Activated T-cell treated with anti-CD3 and anti-CD28 coated beads, Interleukin-2, amount 50 U/mL, for 4 hours (primary cell): ENCODE results near the gene RAB1B. TPM values are rescaled to one million over a fixed set of nuclear protein-coding genes. Genes with fewer than 3 reads are reported as not detected.

Source experiments
- ATAC-seq, 2 donors: fragments of 200-7000 bp; cut with Tn5 transposase; one replicate each; pipeline ENCODE4 v1.10.0; 2021
- DNase-seq: peaks from one replicate; pipeline ENCODE4 v3.0.0-alpha.2; 2020
- H3K27me3 Mint-ChIP-seq: one replicate; pipeline ENCODE4 v1.8.0; 2021; ENCODE audit warnings: low read depth, mixed read lengths
- H3K36me3 Mint-ChIP-seq: one replicate; pipeline ENCODE4 v1.8.0; 2022; ENCODE audit warnings: mixed read lengths; ENCODE audit not compliant: insufficient read depth
- H3K4me1 Mint-ChIP-seq: one replicate; pipeline ENCODE4 v1.8.0; 2021; ENCODE audit warnings: low read depth, mixed read lengths
- H3K4me3 Mint-ChIP-seq: one replicate; pipeline ENCODE4 v1.8.0; 2021; ENCODE audit warnings: mild to moderate bottlenecking, moderate library complexity, mixed read lengths
- H3K9me3 Mint-ChIP-seq: one replicate; pipeline ENCODE4 v1.8.0; 2021; ENCODE audit warnings: mixed read lengths
- total RNA-seq, 3 donors: library from RNA; stranded (reverse); gene quantifications; one replicate each; pipeline ENCODE4 v1.2.1, GENCODE V29; 2021

RAB1B gene
- total RNA-seq, 3 donors from 2014 or later = 118 to 125 (median 120) TPM

DNA sequence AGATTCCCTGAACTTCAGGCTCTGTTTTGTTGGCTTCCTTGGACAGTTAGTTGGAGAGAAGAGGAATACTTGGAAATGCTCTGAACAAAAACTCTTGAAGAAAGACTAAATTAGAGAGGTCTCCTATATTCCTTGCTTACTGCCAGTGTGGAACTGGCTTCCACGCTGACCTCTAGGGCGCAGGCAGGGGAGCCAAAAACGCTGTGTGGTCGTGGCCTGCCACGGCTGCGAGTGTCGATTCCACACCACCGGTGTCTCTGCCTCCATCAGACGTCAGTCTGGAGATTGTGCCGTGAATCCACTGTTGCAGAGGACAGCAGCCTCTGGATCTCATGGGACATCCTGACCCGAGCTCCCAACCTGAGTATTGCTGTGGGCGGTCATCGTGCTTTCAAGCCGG is 37.5 kb upstream of the RAB1B start:
- Mint-ChIP-seq H3K4me1 (no peaks in the 10 kb centered on the region), H3K4me3 (no peak overlapping the region), H3K27me3 (no peaks in the 10 kb centered on the region), H3K9me3 (no peaks in the 10 kb centered on the region), H3K36me3 (peaks cover 46% of the 10 kb centered on the region)
- DNase-seq (no peak), ATAC-seq (no peak)

DNA sequence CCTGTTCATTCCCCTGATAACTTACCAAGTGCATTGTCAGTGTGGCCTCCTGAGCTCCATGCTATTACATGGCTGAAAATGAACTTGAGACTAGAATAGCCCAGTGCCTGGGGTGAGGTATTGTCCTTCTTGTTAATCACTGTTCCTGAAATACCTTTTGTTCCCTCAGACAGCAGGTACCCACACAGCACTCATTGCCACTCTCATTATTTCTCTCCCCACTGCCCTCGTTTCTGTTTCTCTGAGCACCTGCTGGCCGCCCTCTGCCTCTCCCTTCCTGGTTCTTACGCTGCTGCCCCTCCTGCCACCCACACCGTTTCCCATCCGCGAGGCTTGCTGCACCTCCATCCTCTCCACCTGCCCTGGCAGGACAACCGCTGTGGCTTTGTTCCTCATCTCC is 36.9 kb upstream of the RAB1B start:
- DNase-seq (no peak), ATAC-seq (no peak)
- Mint-ChIP-seq H3K27me3 (no peaks in the 10 kb centered on the region), H3K9me3 (no peaks in the 10 kb centered on the region), H3K36me3 (peaks cover 45% of the 10 kb centered on the region), H3K4me3 (no peak overlapping the region), H3K4me1 (no peaks in the 10 kb centered on the region)

DNA sequence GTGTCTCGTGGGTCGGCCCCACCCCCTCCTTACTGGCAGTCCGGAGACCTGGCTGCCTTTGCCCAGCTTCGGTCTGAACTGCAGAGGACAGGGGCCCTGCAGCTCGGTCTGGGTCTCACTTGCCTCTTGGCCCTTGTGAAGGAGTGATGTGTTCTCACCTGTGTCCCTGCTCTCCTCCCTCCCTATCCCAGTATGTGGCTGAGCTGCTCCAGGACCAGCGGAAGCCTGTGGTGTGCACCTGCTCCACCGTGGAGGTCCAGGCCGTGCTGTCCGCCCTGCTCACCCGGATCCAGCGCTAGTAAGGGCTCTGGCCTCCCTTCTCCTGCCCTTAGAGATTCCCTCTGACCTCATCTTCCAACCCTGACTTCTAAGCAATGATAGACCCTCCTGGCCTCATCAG is 35.7 kb upstream of the RAB1B start:
- Mint-ChIP-seq H3K9me3 (no peaks in the 10 kb centered on the region), H3K27me3 (no peaks in the 10 kb centered on the region), H3K4me1 (no peaks in the 10 kb centered on the region)

DNA sequence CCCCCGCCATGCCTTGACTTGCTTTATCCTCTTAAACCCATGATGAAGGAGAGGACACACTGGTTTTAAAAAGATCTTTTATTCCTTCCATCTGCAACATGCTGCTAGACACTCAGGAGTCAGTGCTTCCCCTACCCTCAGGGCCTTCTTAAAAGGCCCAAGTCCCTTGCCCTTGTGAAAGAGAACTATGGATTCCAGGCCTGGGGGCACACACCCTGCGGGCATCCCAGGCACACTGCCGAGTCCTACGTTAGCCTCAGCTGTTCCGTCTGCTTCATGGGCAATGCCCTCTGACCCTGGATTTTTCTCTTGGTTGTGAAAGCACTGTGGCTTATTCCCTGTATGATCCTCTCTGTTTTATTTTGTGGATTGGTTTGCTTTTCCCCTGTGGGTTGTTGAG is 35.1 kb upstream of the RAB1B start:
- peaks cover 38% of the 10 kb centered on the region for H3K36me3 Mint-ChIP-seq
- no peaks in the 10 kb centered on the region for H3K4me1 Mint-ChIP-seq
- no peaks in the 10 kb centered on the region for H3K9me3 Mint-ChIP-seq
- no peak overlapping the region for H3K4me3 Mint-ChIP-seq
- no peak for DNase-seq
- ATAC-seq = no peak
- H3K27me3 Mint-ChIP-seq = no peaks in the 10 kb centered on the region

More for the DNA sequence above, 35.7 kb upstream of the RAB1B start:
- Mint-ChIP-seq H3K4me3 (no peak overlapping the region), H3K36me3 (peaks cover 41% of the 10 kb centered on the region)
- DNase-seq (no peak), ATAC-seq (no peak)

DNA sequence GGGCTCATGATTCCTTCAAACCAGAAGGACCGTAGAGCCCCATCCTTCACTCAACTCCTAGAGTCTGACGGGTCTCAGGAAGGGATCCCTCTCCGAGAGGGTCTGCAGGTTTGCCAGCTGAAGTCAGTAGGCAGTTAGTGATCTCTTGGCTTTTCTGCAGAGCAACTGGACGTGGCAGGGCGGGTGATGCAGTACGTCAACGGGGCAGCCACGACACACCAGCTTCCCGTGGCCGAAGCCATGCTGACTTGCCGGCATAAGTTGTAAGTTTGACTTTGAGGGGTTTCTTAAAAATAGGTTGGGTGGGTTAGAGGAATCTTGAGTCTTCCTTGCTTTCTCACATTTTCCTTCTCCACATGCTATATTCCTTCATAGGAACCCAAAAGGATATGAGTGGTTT is 33.3 kb upstream of the RAB1B start:
- Mint-ChIP-seq H3K4me1 (no peaks in the 10 kb centered on the region), H3K27me3 (no peaks in the 10 kb centered on the region), H3K4me3 (no peak overlapping the region), H3K36me3 (peaks cover 31% of the 10 kb centered on the region), H3K9me3 (no peaks in the 10 kb centered on the region)
- ATAC-seq = no peak
- no peak for DNase-seq

DNA sequence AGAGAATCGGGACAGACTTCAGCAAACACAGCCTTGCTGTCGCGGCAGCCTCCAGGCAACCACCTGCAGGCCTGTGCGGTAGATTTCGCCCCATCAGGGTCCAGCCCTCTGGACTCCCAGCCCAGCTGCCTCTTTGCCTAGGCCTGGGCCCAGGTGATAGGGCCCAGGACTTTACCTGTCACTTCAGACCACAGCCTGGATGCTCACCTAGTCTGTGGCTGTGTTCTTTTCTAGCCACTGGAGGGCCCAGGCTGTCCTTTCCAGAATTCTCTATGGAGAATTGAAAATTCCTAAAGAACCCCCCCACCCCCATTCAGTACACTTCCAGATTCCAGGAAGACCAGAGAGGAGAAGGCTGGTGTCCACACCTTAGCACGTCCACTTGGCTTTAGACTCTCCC is 30.6 kb upstream of the RAB1B start:
- H3K36me3 Mint-ChIP-seq = peaks cover 25% of the 10 kb centered on the region
- H3K9me3 Mint-ChIP-seq = no peaks in the 10 kb centered on the region
- DNase-seq (no peak), ATAC-seq (no peak)
- no peaks in the 10 kb centered on the region for H3K27me3 Mint-ChIP-seq
- no peaks in the 10 kb centered on the region for H3K4me1 Mint-ChIP-seq
- no peak overlapping the region for H3K4me3 Mint-ChIP-seq

DNA sequence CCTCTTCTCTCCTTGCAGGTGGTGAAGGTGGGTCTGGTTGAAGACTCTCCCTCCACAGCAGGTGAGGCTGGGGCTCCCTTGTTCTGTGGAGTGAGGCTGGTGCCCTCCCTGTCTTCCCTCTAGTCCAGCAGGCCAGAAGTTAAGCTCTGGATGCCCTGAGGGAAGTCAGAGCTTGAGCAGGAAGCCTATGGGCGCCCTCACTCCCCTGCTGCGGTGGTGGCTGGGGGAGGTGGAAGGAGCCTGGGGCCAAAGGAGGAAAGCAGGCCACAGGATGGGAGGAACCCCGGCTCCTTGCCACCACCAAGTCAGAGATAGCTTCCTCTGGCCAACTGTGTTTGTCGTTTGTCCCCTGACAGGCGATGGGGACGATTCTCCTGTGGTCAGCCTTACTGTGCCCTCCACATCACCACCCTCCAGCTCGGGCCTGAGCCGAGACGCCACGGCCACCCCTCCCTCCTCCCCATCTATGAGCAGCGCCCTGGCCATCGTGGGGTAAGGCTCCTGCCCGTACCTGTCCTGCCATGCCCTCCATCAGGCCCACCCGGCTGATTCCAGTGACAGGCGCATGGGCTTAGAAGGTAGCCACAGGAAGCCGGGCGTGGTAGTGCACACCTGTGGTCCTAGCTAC is 29.5 kb upstream of the RAB1B start:
- H3K27me3 Mint-ChIP-seq = no peaks in the 10 kb centered on the region
- ATAC-seq = no peak
- H3K4me1 Mint-ChIP-seq = no peaks in the 10 kb centered on the region
- no peak overlapping the region for H3K4me3 Mint-ChIP-seq
- DNase-seq = no peak
- peaks cover 17% of the 10 kb centered on the region for H3K36me3 Mint-ChIP-seq
- H3K9me3 Mint-ChIP-seq = no peaks in the 10 kb centered on the region

DNA sequence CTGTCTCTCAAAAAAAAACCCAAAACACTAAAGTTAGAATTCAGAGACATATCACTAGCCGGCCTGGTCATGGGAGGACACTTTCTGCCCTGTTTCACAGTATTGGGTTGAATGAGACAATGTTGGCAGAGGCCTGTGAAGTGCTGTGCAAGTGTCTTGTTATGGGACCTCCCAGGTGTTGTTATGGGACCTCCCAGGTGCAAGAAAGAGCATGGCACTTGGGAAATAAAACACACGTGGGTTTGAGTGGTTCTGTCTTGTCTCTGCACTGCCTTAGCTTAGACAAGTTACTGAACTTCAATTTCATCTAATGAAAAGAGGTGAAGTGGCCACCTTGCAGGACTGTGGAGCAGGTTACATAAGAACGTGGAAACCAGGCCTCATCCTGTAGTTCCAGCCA is 28.9 kb upstream of the RAB1B start:
- Mint-ChIP-seq H3K36me3 (peaks cover 17% of the 10 kb centered on the region), H3K9me3 (no peaks in the 10 kb centered on the region), H3K27me3 (no peaks in the 10 kb centered on the region), H3K4me1 (no peaks in the 10 kb centered on the region), H3K4me3 (no peak overlapping the region)
- ATAC-seq = no peak
- no peak for DNase-seq

DNA sequence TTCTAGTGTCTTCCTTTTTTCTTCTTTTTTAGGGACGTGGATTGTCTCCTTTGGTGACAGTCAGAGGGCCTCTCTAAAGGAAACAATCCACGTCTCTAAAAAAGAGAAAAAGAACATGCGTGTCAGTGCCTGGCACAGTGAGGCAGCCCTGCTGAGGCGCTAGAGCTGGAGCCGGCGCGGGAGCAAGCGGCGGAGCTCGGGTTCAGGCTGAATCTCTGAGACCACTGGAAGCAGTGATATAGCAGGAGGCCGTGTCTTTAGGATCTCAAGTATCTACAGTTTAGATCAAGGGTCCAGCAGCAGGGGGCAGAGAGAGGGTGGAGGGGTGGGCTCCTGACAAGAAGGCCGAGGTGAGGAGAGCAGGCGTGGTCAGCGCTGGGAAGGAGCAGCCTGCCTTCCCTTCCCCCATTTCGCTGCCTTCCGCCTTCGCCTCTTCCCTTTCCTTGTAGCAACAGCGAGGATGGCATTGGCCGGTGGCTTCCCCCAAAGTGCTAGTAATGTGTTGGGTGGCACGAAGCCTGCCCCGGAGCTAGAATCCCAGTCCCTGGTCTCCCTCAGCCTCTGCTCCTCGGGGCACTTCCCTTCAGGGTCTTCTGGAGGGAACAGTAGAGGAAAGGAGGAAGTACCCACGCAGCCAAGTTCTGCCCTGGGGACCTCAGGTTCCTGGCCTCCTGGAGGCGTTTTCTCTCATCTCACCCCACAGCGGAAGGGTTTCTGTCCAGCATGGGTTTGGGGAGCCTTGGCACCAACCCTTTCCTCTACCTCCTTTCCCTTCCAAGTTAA is 28.2 kb upstream of the RAB1B start:
- Mint-ChIP-seq H3K27me3 (no peaks in the 10 kb centered on the region), H3K9me3 (no peaks in the 10 kb centered on the region), H3K4me3 (no peak overlapping the region), H3K4me1 (no peaks in the 10 kb centered on the region), H3K36me3 (peaks cover 15% of the 10 kb centered on the region)
- ATAC-seq (no peak), DNase-seq (no peak)

DNA sequence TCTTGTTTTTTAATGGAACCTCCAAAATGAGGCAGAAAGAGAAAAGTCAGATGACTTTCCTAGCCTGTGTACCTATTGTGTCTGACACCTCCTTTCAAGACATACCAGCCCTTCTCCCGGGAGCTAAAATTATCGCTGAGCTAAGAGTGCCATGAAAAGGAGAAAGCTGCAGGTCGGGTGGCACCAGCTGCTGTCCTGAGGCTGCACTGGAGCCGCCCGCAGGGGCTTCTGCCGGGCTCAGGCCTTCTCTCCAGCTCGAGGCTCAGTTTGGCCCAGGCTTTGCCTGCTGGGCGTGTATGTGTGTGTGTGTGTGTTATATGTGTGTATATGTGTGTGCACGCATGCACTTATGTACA is 27.7 kb upstream of the RAB1B start:
- Mint-ChIP-seq H3K27me3 (no peaks in the 10 kb centered on the region), H3K9me3 (no peaks in the 10 kb centered on the region), H3K4me3 (no peak overlapping the region), H3K36me3 (peaks cover 10% of the 10 kb centered on the region), H3K4me1 (no peaks in the 10 kb centered on the region)
- ATAC-seq (no peak), DNase-seq (no peak)

DNA sequence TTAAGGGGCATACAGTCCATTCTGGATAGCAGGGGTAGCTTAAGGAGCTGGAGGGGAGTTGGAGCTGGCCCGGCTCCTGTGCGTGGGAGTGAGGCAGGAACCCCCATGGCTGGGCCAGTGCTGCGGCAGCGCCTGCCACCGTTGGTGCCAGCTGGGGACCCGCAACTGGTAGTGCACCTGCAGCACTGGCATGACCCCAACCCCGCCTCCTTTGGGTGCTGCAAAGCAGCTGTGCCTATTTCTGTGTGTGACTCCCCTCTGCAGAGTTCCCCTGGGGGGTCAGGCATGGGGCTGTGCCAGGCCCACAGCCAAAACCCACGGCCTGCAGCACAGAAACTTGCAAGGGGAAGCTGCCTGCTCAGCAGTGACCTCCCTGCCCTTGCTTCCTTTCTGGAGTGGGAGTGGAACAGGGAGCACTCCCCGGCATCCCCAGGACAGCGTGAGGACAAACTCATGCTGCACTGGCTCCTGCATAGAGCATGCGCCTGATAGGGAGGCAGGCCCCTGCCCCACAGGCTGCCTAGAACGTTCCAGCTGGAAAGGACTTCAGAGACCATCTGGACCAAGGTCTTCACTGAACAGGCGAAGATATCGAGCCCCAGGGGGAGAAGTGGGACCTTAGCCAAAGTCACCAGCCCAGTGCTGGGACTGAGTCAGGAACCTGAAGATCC is 26.2 kb upstream of the RAB1B start:
- ATAC-seq (no peak), DNase-seq (no peak)
- no peaks in the 10 kb centered on the region for H3K27me3 Mint-ChIP-seq
- H3K4me3 Mint-ChIP-seq = no peak overlapping the region
- H3K4me1 Mint-ChIP-seq = no peaks in the 10 kb centered on the region
- H3K9me3 Mint-ChIP-seq = no peaks in the 10 kb centered on the region
- peaks cover 11% of the 10 kb centered on the region for H3K36me3 Mint-ChIP-seq

DNA sequence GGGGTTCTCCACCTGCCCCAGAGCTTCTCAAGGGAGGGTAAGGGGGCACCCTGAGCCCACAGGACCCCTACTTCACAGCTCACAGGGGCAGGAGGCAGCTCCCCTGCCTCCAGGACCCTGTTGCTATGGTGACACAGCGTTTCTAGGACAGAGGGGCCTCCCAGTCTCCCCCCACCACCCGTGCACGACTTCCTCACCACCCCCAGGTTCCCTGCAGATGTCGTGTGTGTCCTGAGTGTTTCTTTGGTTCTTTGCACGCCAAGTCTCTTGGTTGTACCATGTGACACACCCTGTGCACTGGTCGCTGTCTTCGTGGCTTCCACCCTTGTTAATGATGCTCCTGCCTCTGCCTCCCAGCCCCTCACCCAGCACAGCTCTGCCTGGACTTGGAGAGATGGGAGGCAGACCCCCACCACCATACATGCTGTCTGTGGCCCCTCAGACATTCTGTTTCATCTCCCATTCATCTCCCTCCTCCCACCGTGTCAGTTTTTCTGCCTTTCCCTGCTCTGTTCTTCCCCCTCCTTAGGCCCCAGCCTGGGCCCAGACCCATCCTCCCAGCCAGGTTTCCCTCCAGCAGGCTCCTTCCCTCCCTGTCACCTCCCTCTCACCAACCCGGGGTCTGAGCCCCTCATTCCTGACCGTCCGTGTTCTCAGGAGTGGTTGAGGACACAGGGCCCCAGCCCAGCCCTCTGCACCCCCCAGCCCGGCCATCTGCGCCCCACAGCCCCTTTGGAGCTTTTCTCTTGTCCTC is 24.5 kb upstream of the RAB1B start:
- Mint-ChIP-seq H3K36me3 (peaks cover 18% of the 10 kb centered on the region), H3K9me3 (no peaks in the 10 kb centered on the region), H3K4me3 (no peak overlapping the region), H3K27me3 (no peaks in the 10 kb centered on the region), H3K4me1 (no peaks in the 10 kb centered on the region)
- DNase-seq = no peak
- no peak for ATAC-seq

DNA sequence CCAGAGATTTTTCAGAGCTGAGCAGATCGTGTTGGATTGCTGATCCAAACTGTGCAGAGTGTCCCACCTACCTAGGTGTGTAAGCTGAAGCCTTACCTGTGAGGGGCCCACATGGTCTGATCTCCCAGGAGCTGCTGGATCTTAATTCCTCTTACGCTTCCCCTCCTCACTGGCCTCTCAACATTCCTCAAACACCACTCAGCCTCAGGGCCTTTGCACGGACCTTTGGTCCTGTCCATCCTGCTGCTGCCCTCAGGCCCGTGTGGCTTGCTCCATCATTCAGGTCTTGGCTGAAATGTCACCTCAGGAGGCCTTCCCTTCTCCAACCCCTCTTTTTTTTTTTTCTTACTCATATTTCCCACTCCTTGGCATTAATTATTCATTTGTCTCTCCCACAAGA is 21.1 kb upstream of the RAB1B start:
- peaks cover 2% of the 10 kb centered on the region for H3K4me1 Mint-ChIP-seq
- no peaks in the 10 kb centered on the region for H3K27me3 Mint-ChIP-seq
- DNase-seq (no peak), ATAC-seq (no peak)
- peaks cover 11% of the 10 kb centered on the region for H3K36me3 Mint-ChIP-seq
- H3K9me3 Mint-ChIP-seq = no peaks in the 10 kb centered on the region
- H3K4me3 Mint-ChIP-seq = no peak overlapping the region

DNA sequence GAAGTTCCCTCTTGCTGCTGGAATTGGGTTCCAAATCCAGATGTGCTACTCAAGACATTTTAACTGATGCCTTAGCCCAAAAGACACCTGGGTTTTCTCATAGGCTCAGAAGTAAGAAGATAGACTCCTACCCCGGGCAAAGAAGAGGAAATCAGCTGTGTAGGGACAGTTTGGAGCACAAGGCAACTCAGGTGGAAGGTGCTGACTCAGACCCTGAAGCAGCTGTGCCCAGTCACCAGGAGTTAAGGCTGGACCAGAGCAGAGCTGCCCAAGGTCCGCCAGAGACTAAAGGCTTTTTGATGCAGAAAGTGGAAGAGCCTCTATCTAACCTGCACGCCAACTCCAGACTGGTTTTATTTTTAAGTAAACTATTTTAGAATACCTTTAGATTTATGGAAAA is 20.6 kb upstream of the RAB1B start:
- H3K4me1 Mint-ChIP-seq = peaks cover 2% of the 10 kb centered on the region
- no peak for DNase-seq
- H3K36me3 Mint-ChIP-seq = peaks cover 11% of the 10 kb centered on the region
- ATAC-seq = no peak
- H3K9me3 Mint-ChIP-seq = no peaks in the 10 kb centered on the region
- no peak overlapping the region for H3K4me3 Mint-ChIP-seq
- H3K27me3 Mint-ChIP-seq = no peaks in the 10 kb centered on the region
